OCI-LY1 (cell line): ENCODE measurements around the gene RGS17.
"Not testable (repeated sequence)": the region's sequence is repeated elsewhere in the genome, so short reads cannot be mapped to it uniquely, and the experiment has no call there.

Source experiments
- H2AFZ ChIP-seq: fragments of 200-600 bp; sonication (generic), shearing (Covaris generic); 2 replicates; pipeline ENCODE4 v1.6.0; 2014; ENCODE audit warnings: antibody characterized with exemption, mild to moderate bottlenecking, low read length
- H3F3A ChIP-seq: fragments of 200-600 bp; sonication (generic), shearing (Covaris generic); 2 replicates; pipeline ENCODE4 v1.6.0; 2014; ENCODE audit warnings: mild to moderate bottlenecking, antibody characterized with exemption, low read length, moderate library complexity; ENCODE audit not compliant: insufficient read depth
- H3K27ac ChIP-seq: fragments of 200-600 bp; sonication (generic); 2 replicates; pipeline ENCODE4 v1.5.1; 2014; ENCODE audit warnings: low read length, mixed run types, mild to moderate bottlenecking, low read depth; ENCODE audit not compliant: poor library complexity, severe bottlenecking
- H3K27me3 ChIP-seq: fragments of 200-600 bp; sonication (generic); 2 replicates; pipeline ENCODE4 v1.6.0; 2014; ENCODE audit warnings: antibody characterized with exemption, mild to moderate bottlenecking, low read length, moderate library complexity; ENCODE audit not compliant: insufficient read depth
- H3K36me3 ChIP-seq: fragments of 200-600 bp; sonication (generic); 2 replicates; pipeline ENCODE4 v1.6.1; 2014; ENCODE audit warnings: mild to moderate bottlenecking, antibody characterized with exemption, low read length, moderate library complexity, mixed read lengths; ENCODE audit not compliant: insufficient read depth
- H3K4me1 ChIP-seq: fragments of 200-600 bp; sonication (generic); 2 replicates; pipeline ENCODE4 v1.5.1; 2014; ENCODE audit warnings: mild to moderate bottlenecking, low read length, moderate library complexity; ENCODE audit not compliant: insufficient read depth, severe bottlenecking
- H3K4me2 ChIP-seq: fragments of 200-600 bp; sonication (generic), shearing (Covaris generic); 2 replicates; pipeline ENCODE4 v1.6.1; 2014; ENCODE audit warnings: low read length
- H3K4me3 ChIP-seq: fragments of 200-600 bp; sonication (generic); 2 replicates; pipeline ENCODE4 v1.5.1; 2014; ENCODE audit warnings: low read length, low read depth, mild to moderate bottlenecking, mixed read lengths; ENCODE audit not compliant: poor library complexity, severe bottlenecking
- H3K79me2 ChIP-seq: fragments of 200-600 bp; shearing (Covaris generic); 2 replicates; pipeline ENCODE4 v1.6.1; 2016; ENCODE audit warnings: mixed run types, low read length, mixed read lengths; ENCODE audit not compliant: insufficient read depth
- H3K9ac ChIP-seq: fragments of 200-600 bp; sonication (generic), shearing (Covaris generic); 2 replicates; pipeline ENCODE4 v1.6.1; 2014; ENCODE audit warnings: mild to moderate bottlenecking, low read length, mixed read lengths
- H3K9me2 ChIP-seq: fragments of 200-600 bp; sonication (generic), shearing (Covaris generic); 2 replicates; pipeline ENCODE4 v1.6.1; 2014; ENCODE audit warnings: low read depth, mild to moderate bottlenecking, low read length, mixed read lengths
- H3K9me3 ChIP-seq: fragments of 200-600 bp; shearing (Covaris generic); 2 replicates; pipeline ENCODE4 v1.6.1; 2014; ENCODE audit warnings: low read length, mixed read lengths
- H4K20me1 ChIP-seq: fragments of 200-600 bp; sonication (generic), shearing (Covaris generic); 2 replicates; pipeline ENCODE4 v1.6.0; 2016; ENCODE audit warnings: mild to moderate bottlenecking, low read length; ENCODE audit not compliant: insufficient read depth
- EZH2 ChIP-seq: fragments of 200-600 bp; sonication (generic), shearing (Covaris generic); IDR thresholded peaks from 2 replicates; pipeline ENCODE4 v1.8.0; 2017; ENCODE audit warnings: borderline replicate concordance, mixed run types, mild to moderate bottlenecking, antibody characterized with exemption, low read length, moderate library complexity, mixed read lengths
- TF ChIP-seq, protein P1 (sequence below): fragments of 200-600 bp; sonication (generic), shearing (Covaris generic); IDR thresholded peaks from 2 replicates; pipeline ENCODE4 v1.5.1; 2017; ENCODE audit warnings: mild to moderate bottlenecking, antibody characterized with exemption, low read length, moderate library complexity, mixed read lengths

Gene RGS17

DNA sequence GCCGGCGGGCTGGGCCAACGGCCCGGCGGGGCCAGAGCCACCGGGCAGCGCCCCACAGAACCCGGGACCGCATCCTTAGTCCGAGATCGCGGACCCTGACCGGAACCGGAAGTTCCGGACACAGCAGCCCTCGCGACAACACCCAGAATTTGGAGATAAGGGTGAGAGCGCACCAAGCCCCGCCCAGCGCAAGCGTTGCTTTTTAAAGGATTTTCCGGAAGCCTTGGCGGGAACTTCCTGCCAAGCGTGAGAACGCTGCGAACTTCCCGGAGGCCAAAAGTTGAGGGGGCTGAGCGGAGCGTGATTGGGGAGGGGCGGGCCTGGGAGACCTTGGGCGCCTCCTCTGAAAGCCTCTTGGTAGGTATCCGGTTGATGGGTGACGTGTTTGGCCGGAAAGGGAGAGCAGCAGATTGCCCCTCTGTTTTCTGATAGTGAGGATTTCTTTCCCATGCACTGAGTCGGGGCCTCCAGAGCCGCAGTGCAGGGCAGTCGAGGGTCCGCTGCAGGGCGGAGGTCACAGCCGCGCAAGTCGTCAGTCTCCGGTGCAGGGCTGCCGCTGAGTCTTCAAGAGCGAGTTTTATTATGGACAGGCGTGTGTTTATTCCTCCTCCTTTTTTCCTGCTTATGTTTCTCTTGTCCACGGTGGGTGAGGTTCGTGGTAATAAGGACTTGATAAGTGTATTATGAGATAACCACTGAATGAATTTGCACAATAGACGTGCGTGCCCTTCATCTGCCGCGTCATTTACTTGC lies 128.3 kb downstream of the RGS17 start, which contains the start of gene MTRF1L:
Gene MTRF1L (minus strand): TSS at position 97 of the 753 bp plus-strand sequence. CDS start 24 bp downstream, at position 73.
- Histone ChIP-seq H3F3A (no peaks in the 10 kb centered on the region), H3K4me2 (peak within 1 kb of the TSS; percentile 95), H3K9ac (peak within 1 kb of the TSS; percentile 87), H3K9me3 (no peaks in the 10 kb centered on the region), H3K27me3 (no peaks in the 10 kb centered on the region), H3K79me2 (peaks cover 35% of the 10 kb centered on the region), H4K20me1 (no peaks in the 10 kb centered on the region), H2AFZ (peak within 1 kb of the TSS; percentile 25; the same call in 1 of the 2 replicates), H3K36me3 (peaks cover 27% of the 10 kb centered on the region), H3K4me3 (peak within 1 kb of the TSS; percentile 89), H3K4me1 (peaks cover 27% of the 10 kb centered on the region), H3K27ac (peak within 1 kb of the TSS; percentile 55), H3K9me2 (no peaks in the 10 kb centered on the region)
- no peak for TF ChIP-seq EZH2
- TF ChIP-seq, protein P1, sequence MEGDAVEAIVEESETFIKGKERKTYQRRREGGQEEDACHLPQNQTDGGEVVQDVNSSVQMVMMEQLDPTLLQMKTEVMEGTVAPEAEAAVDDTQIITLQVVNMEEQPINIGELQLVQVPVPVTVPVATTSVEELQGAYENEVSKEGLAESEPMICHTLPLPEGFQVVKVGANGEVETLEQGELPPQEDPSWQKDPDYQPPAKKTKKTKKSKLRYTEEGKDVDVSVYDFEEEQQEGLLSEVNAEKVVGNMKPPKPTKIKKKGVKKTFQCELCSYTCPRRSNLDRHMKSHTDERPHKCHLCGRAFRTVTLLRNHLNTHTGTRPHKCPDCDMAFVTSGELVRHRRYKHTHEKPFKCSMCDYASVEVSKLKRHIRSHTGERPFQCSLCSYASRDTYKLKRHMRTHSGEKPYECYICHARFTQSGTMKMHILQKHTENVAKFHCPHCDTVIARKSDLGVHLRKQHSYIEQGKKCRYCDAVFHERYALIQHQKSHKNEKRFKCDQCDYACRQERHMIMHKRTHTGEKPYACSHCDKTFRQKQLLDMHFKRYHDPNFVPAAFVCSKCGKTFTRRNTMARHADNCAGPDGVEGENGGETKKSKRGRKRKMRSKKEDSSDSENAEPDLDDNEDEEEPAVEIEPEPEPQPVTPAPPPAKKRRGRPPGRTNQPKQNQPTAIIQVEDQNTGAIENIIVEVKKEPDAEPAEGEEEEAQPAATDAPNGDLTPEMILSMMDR = no peak

DNA sequence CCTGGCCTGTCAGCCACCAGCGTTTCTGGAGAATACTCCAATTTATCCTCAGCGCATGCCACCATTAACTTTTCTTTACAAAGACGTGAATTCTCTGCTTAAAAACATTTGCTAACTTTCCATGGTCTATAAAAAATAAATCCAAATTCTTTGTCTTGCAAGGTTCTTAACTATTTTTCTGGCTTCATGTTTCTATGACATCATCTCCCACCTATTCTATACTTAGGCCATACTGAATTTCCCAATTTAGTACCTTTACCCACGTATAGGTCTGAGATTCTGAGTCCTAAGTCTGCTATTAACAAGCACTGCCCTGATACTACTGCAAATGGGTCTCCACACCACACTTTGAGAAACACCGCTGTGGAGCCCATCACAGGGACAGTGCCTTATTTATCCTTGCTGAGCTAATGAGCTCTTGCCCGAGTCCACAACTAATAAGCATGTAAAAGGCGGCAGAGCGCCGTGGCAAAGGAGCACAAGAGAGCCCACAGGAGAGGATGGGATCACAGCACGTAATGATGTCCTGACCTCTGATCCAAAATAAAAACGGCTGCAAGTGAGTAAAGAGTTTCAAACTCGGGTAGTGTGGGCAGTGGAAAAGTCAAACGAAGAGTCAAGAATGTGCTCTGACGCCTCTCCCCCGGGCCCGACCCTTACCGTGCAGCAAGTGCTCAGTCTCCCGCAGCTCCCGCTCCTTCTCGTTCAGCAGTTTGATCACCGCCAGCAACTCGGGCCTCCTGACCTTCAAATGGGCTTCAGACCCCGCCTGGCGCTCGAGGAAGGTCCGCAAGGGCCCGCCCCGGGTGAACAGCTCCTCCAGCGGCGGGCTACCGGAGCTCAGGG lies 129.1 kb downstream of the RGS17 start:
- Histone ChIP-seq H3K27ac (peak overlapping the region; percentile 1), H3F3A (no peaks in the 10 kb centered on the region), H3K9ac (peak overlapping the region; percentile 87), H3K9me3 (no peaks in the 10 kb centered on the region), H3K36me3 (peaks cover 35% of the 10 kb centered on the region), H3K4me3 (peak overlapping the region; percentile 89), H3K4me2 (peak overlapping the region; percentile 95), H2AFZ (no peak overlapping the region), H3K79me2 (peaks cover 35% of the 10 kb centered on the region), H3K4me1 (peaks cover 32% of the 10 kb centered on the region), H4K20me1 (no peaks in the 10 kb centered on the region), H3K9me2 (no peaks in the 10 kb centered on the region), H3K27me3 (no peaks in the 10 kb centered on the region)
- TF ChIP-seq, protein P1 = no peak
- no peak for TF ChIP-seq EZH2

DNA sequence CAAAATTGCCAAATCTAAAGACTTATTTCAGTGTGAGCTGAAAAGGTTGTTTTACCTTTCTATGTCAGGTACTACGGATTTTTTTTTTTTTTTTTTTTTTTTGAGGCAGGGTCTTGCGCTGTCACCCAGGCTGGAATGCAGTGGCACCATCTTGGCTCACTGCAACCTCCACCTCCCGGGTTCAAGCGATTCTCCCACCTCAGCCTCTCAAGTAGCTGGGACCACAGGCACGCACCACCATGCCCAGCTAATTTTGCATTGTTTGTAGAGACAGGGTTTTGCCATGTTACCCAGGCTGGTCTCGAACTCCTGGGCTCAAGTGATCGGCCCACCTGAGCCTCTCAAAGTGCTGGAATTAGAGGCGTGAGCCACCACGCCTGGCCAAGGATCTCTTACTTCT lies 130.3 kb downstream of the RGS17 start:
- not testable (repeated sequence) for H3K9me2 ChIP-seq, H3K27me3 ChIP-seq, H2AFZ ChIP-seq, H3K9me3 ChIP-seq, H3K27ac ChIP-seq, H4K20me1 ChIP-seq, H3K9ac ChIP-seq, H3F3A ChIP-seq
- Histone ChIP-seq H3K36me3 (peaks cover 47% of the 10 kb centered on the region), H3K4me3 (peak overlapping the region; percentile 89), H3K79me2 (peaks cover 43% of the 10 kb centered on the region), H3K4me2 (peak overlapping the region; percentile 95), H3K4me1 (peaks cover 35% of the 10 kb centered on the region)
